Cardiac muscle cell (in vitro differentiated cells and primary cell): Measurements from ENCODE around the gene COP1. TPM values are rescaled to one million over a fixed set of nuclear protein-coding genes. Genes with fewer than 3 reads are reported as not detected.

Experiments
- DNase-seq, 2 donors: peaks; one replicate each; pipeline versions ENCODE4 v3.0.0 to v3.0.0-alpha.2; 2010 to 2017; ENCODE audit warnings: low read depth in 1 of 2, low spot score in 1 of 2
- H3K27ac ChIP-seq: fragments of 200-600 bp; sonication (generic); 2 replicates; pipeline ENCODE4 v1.5.1; 2016
- H3K27me3 ChIP-seq: fragments of 200-600 bp; sonication (generic); 2 replicates; pipeline ENCODE4 v1.6.0; 2016; ENCODE audit warnings: control low read depth
- H3K36me3 ChIP-seq: fragments of 200-600 bp; sonication (generic); 2 replicates; pipeline ENCODE4 v1.5.1; 2016; ENCODE audit warnings: control low read depth
- H3K4me1 ChIP-seq: fragments of 200-600 bp; sonication (generic); 2 replicates; pipeline ENCODE4 v1.8.1; 2017; ENCODE audit warnings: low read depth, mild to moderate bottlenecking, mixed run types
- H3K4me3 ChIP-seq: fragments of 200-600 bp; sonication (generic); 2 replicates; pipeline ENCODE4 v1.5.1; 2016; ENCODE audit warnings: mild to moderate bottlenecking
- H3K9me3 ChIP-seq: fragments of 200-600 bp; sonication (generic); 2 replicates; pipeline ENCODE4 v1.5.1; 2017; ENCODE audit warnings: low read depth, mild to moderate bottlenecking, control low read depth
- polyA plus RNA-seq: library from polyadenylated mRNA; unstranded; fragments of >200 nt; fragmentation: Nextera tagmentation; extraction: Ambion mirVana; gene quantifications from 2 replicates; pipeline ENCODE4 v1.2.1, GENCODE V29; 2016
- total RNA-seq: library from RNA; depleted of rRNA; stranded (reverse); fragments of >200 nt; gene quantifications from 2 replicates; pipeline ENCODE4 v1.2.3, GENCODE V29; 2016
- TF ChIP-seq, protein P1 (sequence below): IDR thresholded peaks from 2 replicates; pipeline ENCODE4 v1.5.1; 2012; ENCODE audit warnings: low read depth, mild to moderate bottlenecking, low read length

Gene COP1
- total and polyA plus RNA-seq, 2 experiments from 2014 or later, result 58.8 to 71.3 TPM

DNA sequence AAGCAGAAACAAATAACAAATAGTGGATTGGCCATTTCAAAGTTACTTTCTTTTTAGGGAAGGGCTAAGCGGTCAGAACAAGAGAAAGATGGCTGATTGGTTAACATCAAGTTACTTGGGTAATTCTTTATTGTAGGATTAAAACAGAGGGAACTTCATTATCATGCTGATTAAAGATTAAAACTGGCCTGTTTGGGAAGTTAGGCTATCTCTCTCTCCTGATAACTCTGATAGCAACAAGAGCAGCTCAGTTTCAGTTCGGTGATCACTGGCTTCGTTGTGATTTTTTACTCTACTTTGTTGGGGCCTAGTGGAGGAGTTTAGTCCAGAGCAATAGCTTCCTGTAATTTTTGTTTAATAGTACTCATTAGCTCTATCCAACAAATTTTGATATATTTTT, 20.5 kb upstream of the COP1 start:
- no peak for DNase-seq
- no peaks in the 10 kb centered on the region for H3K36me3 ChIP-seq
- H3K4me1 ChIP-seq, result no peaks in the 10 kb centered on the region
- no peaks in the 10 kb centered on the region for H3K27me3 ChIP-seq
- TF ChIP-seq, protein P1, sequence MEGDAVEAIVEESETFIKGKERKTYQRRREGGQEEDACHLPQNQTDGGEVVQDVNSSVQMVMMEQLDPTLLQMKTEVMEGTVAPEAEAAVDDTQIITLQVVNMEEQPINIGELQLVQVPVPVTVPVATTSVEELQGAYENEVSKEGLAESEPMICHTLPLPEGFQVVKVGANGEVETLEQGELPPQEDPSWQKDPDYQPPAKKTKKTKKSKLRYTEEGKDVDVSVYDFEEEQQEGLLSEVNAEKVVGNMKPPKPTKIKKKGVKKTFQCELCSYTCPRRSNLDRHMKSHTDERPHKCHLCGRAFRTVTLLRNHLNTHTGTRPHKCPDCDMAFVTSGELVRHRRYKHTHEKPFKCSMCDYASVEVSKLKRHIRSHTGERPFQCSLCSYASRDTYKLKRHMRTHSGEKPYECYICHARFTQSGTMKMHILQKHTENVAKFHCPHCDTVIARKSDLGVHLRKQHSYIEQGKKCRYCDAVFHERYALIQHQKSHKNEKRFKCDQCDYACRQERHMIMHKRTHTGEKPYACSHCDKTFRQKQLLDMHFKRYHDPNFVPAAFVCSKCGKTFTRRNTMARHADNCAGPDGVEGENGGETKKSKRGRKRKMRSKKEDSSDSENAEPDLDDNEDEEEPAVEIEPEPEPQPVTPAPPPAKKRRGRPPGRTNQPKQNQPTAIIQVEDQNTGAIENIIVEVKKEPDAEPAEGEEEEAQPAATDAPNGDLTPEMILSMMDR, result no peak
- H3K9me3 ChIP-seq, result no peaks in the 10 kb centered on the region
- H3K27ac ChIP-seq, result no peak overlapping the region
- H3K4me3 ChIP-seq, result no peak overlapping the region

DNA sequence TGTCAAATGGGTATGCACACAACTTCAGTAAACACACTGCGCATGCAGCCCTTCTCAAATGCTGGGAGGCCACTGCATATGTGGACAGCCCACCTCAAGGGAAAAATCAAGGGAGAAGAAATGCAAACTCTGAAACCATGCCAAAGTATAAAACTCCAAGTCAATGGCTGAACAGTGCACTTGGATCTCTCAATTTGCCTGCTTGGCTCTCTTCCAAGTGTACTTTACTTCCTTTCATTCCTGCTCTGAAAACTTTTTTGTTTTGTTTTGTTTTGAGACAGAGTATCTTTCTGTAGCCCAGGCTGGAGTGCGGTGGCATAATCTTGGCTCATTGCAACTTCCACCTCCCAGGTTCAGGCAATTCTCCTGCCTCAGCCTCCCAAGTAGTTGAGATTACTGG, 18.8 kb upstream of the COP1 start:
- H3K27ac ChIP-seq, result no peak overlapping the region
- DNase-seq, result no peak
- H3K27me3 ChIP-seq, result no peaks in the 10 kb centered on the region
- no peaks in the 10 kb centered on the region for H3K9me3 ChIP-seq
- H3K4me1 ChIP-seq, result no peaks in the 10 kb centered on the region
- no peak overlapping the region for H3K4me3 ChIP-seq
- TF ChIP-seq, protein P1, result no peak
- no peaks in the 10 kb centered on the region for H3K36me3 ChIP-seq

DNA sequence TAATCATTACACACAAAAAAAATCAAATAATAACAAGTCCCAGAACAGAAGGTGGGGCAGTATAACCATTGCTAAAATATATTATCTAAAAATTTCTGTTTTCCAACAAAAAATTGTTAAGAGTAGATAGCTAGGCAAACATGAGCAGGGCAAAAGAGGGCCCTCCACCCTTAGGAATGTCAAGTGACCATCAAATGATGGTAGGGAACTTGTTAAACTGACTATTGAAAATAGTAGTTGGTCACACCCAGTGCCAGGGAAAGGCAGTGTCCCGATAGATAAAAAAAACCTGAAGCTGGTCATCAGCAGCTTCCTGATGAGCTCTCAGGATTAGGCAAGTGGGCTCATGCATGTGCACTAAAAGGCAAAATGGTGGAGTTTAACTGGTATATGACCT, 18.4 kb upstream of the COP1 start:
- Histone ChIP-seq H3K27me3 (no peaks in the 10 kb centered on the region), H3K9me3 (no peaks in the 10 kb centered on the region), H3K4me3 (no peak overlapping the region), H3K36me3 (no peaks in the 10 kb centered on the region), H3K4me1 (no peaks in the 10 kb centered on the region), H3K27ac (no peak overlapping the region)
- DNase-seq, result no peak
- TF ChIP-seq, protein P1, result no peak

DNA sequence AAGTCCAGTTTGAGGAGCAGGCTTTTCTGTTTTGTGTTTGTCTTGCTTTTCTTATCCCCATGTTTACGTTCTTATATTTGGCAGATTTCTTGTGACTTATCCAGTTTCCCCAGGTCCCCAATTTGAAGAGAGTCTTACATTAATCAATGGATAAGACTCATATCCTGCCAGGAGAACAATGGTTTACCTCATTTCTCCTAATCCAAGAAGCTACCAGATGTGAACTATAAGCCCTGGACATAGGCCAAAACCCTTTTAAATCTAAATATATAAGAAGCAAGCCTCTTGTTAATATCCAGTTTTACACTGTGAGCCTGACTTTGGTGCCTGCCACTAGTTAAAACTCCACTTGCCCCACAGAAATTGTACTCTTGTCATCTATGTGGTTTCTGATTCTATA, 15.1 kb upstream of the COP1 start:
- no peaks in the 10 kb centered on the region for H3K9me3 ChIP-seq
- no peak for DNase-seq
- H3K27me3 ChIP-seq, result no peaks in the 10 kb centered on the region
- H3K4me1 ChIP-seq, result no peaks in the 10 kb centered on the region
- TF ChIP-seq, protein P1, result no peak
- no peaks in the 10 kb centered on the region for H3K36me3 ChIP-seq
- no peak overlapping the region for H3K27ac ChIP-seq
- no peak overlapping the region for H3K4me3 ChIP-seq

DNA sequence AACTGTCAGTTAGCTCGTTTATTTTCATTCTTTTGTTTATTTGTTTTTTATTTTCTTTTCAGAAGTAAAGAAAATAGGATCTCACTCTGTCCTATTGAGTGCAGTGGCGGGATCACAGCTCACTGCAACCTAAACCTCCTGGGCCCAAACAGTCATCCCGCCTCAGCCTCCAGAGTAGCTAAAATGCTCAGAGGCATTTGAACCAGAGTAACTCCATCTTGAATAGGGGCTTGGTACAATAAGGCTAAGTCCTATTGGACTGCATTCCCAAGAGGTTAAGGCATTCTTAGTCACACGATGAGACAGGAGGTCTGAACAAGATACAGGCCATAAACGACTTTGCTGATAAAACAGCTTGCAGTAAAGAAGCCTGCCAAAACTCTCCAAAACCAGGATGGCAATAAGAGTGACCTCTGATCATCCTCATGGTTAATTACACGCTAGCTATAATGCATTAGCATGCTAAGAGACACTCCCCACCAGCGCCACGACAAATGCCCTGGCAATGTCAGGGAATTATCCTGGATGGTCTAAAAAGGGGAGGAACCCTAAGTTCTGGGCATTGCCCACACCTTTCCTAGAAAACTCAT, 13.1 kb upstream of the COP1 start:
- H3K36me3 ChIP-seq, result no peaks in the 10 kb centered on the region
- DNase-seq, result no peak
- TF ChIP-seq, protein P1, result no peak
- no peaks in the 10 kb centered on the region for H3K4me1 ChIP-seq
- H3K4me3 ChIP-seq, result no peak overlapping the region
- no peaks in the 10 kb centered on the region for H3K27me3 ChIP-seq
- no peaks in the 10 kb centered on the region for H3K9me3 ChIP-seq
- no peak overlapping the region for H3K27ac ChIP-seq
